ENCODE results near the gene DACT1.

DNA sequence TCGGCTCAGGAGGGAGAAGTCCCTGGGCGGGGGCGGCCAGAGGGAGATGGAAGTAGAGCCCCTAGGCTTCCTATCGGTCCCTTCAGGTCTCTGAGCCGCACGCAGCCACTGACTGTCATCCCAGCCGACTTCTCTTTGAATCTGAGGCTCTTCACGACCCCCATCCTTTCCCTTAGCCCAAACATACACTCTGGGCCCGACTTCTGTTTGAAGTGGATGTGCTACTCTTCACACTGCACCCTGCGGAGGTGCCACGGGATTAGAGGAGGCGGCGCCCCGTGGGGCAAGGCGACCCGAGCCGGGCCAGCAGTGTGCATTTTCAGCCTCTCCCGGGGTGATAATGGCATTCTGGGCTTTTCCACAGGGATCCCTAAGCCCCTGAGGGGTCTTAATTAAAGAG is 6.0 kb upstream of the DACT1 start:
- TF ChIP-seq, protein P1, sequence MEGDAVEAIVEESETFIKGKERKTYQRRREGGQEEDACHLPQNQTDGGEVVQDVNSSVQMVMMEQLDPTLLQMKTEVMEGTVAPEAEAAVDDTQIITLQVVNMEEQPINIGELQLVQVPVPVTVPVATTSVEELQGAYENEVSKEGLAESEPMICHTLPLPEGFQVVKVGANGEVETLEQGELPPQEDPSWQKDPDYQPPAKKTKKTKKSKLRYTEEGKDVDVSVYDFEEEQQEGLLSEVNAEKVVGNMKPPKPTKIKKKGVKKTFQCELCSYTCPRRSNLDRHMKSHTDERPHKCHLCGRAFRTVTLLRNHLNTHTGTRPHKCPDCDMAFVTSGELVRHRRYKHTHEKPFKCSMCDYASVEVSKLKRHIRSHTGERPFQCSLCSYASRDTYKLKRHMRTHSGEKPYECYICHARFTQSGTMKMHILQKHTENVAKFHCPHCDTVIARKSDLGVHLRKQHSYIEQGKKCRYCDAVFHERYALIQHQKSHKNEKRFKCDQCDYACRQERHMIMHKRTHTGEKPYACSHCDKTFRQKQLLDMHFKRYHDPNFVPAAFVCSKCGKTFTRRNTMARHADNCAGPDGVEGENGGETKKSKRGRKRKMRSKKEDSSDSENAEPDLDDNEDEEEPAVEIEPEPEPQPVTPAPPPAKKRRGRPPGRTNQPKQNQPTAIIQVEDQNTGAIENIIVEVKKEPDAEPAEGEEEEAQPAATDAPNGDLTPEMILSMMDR (IDR thresholded peaks at IDR 0.05), result no peak
- TF ChIP-seq POLR2A (IDR thresholded peaks at IDR 0.05), result no peak
